ENCODE data around the gene NARS2.

The NARS2 gene

GRCh38 chr11:78405805-78406204, 168.9 kb downstream of the NARS2 start:
- no peak for DNase-seq

GRCh38 chr11:78403781-78404180, 170.9 kb downstream of the NARS2 start:
- DNase-seq = no peak

- no peak for DNase-seq
These were observed 171.8 kb downstream of the NARS2 start for GRCh38 chr11:78402847-78403246.

GRCh38 chr11:78400702-78401101, 174.0 kb downstream of the NARS2 start:
- DNase-seq = no peak

GRCh38 chr11:78400116-78400515, 174.5 kb downstream of the NARS2 start:
- no peak for DNase-seq

- DNase-seq = no peak
These were observed 175.5 kb downstream of the NARS2 start for GRCh38 chr11:78399136-78399535.

- no peak for DNase-seq
These were observed 175.9 kb downstream of the NARS2 start for GRCh38 chr11:78398715-78399114.

GRCh38 chr11:78397398-78397797, 177.3 kb downstream of the NARS2 start:
- peak in 1 of 5 donors; percentile 77 for DNase-seq

- DNase-seq = no peak
These were observed 179.1 kb downstream of the NARS2 start for GRCh38 chr11:78395597-78395996.

- DNase-seq = no peak
These were observed 181.8 kb downstream of the NARS2 start for GRCh38 chr11:78392854-78393253.

GRCh38 chr11:78391424-78391823, 183.2 kb downstream of the NARS2 start:
- DNase-seq = no peak

GRCh38 chr11:78390809-78391208, 183.9 kb downstream of the NARS2 start:
- no peak for DNase-seq

GRCh38 chr11:78386215-78386941, 188.3 kb downstream of the NARS2 start:
- no peak for DNase-seq
